GM23248 (cell line): ENCODE measurements around the gene WBP1. TPM values are rescaled to one million over a fixed set of nuclear protein-coding genes. Genes with fewer than 3 reads are reported as not detected.

Experiments used
- DNase-seq: peaks from one replicate; pipeline ENCODE4 v3.0.0-alpha.2; 2015
- H2AFZ ChIP-seq: fragments of 200-600 bp; sonication (generic); 2 replicates; pipeline ENCODE4 v1.6.1; 2016; ENCODE audit warnings: antibody characterized with exemption
- H3F3A ChIP-seq: fragments of 200-600 bp; sonication (generic); 2 replicates; pipeline ENCODE4 v1.6.1; 2016; ENCODE audit warnings: mild to moderate bottlenecking, antibody characterized with exemption, mixed run types; ENCODE audit not compliant: insufficient read depth
- H3K27ac ChIP-seq: fragments of 200-600 bp; sonication (generic); 2 replicates; pipeline ENCODE4 v1.5.1; 2016; ENCODE audit warnings: mild to moderate bottlenecking
- H3K27me3 ChIP-seq: fragments of 200-600 bp; sonication (generic); replicated peaks from 2 replicates; pipeline ENCODE4 v1.6.1; 2016; ENCODE audit warnings: mild to moderate bottlenecking; ENCODE audit not compliant: insufficient read depth
- H3K36me3 ChIP-seq: fragments of 200-600 bp; sonication (generic); 2 replicates; pipeline ENCODE4 v1.6.1; 2016; ENCODE audit warnings: low read depth, mild to moderate bottlenecking
- H3K4me1 ChIP-seq: fragments of 200-600 bp; sonication (generic); 2 replicates; pipeline ENCODE4 v1.6.1; 2016; ENCODE audit warnings: mild to moderate bottlenecking; ENCODE audit not compliant: insufficient read depth
- H3K4me2 ChIP-seq: fragments of 200-600 bp; sonication (generic); one replicate; pipeline ENCODE4 v1.6.1; 2016; ENCODE audit warnings: mild to moderate bottlenecking; ENCODE audit not compliant: unreplicated experiment
- H3K4me3 ChIP-seq: fragments of 200-600 bp; sonication (generic); 2 replicates; pipeline ENCODE4 v1.5.1; 2016; ENCODE audit warnings: mild to moderate bottlenecking
- H3K79me2 ChIP-seq: fragments of 200-600 bp; sonication (generic); 2 replicates; pipeline ENCODE4 v1.6.1; 2016; ENCODE audit warnings: mild to moderate bottlenecking; ENCODE audit not compliant: insufficient read depth
- H3K9ac ChIP-seq: fragments of 200-600 bp; sonication (generic); 2 replicates; pipeline ENCODE4 v1.6.1; 2016; ENCODE audit warnings: mild to moderate bottlenecking
- H3K9me2 ChIP-seq: fragments of 200-600 bp; sonication (generic); 2 replicates; pipeline ENCODE4 v1.6.1; 2016; ENCODE audit warnings: mixed run types, mild to moderate bottlenecking, moderate library complexity; ENCODE audit not compliant: insufficient read depth
- H3K9me3 ChIP-seq: fragments of 200-600 bp; sonication (generic); one replicate; pipeline ENCODE4 v1.6.1; 2017; ENCODE audit warnings: low read depth
- H4K20me1 ChIP-seq: fragments of 200-600 bp; sonication (generic); 2 replicates; pipeline ENCODE4 v1.6.0; 2016; ENCODE audit not compliant: insufficient read depth
- EZH2 ChIP-seq: fragments of 200-600 bp; sonication (generic); IDR thresholded peaks from 2 replicates; pipeline ENCODE4 v1.6.1; 2018; ENCODE audit warnings: antibody characterized with exemption, mild to moderate bottlenecking; ENCODE audit not compliant: insufficient read depth, poor library complexity, severe bottlenecking
- EZH2phosphoT487 ChIP-seq: fragments of 200-600 bp; sonication (generic); IDR thresholded peaks from 2 replicates; pipeline ENCODE4 v1.6.1; 2018; ENCODE audit warnings: antibody characterized with exemption, moderate library complexity, mild to moderate bottlenecking, low read depth; ENCODE audit not compliant: insufficient read depth
- WGBS, 2 experiments: methylation state at CpG; one replicate each; pipeline ENCODE4 v1.1.6; 2015 to 2017; ENCODE audit warnings: low lambda C conversion rate in 2 of 2, low coverage in 1 of 2; ENCODE audit errors: missing lambda C conversion rate in 2 of 2; 5-methylcytosine and 5-hydroxymethylcytosine counted together
- in situ Hi-C: fragments of 300-500 bp; cut with MboI; formaldehyde crosslinking; loops from 2 replicates; pipeline ENCODE4 v1.15.0; 2020
- polyA plus RNA-seq: library from polyadenylated mRNA; unstranded; fragments of >200 nt; fragmentation: Nextera tagmentation; extraction: Ambion mirVana; gene quantifications from 2 replicates; pipeline ENCODE4 v1.2.1, GENCODE V29; 2016
- total RNA-seq: library from RNA; depleted of rRNA; stranded (reverse); fragments of >200 nt; shearing (Covaris generic); gene quantifications from 2 replicates; pipeline ENCODE4 v1.2.3, GENCODE V29; 2014

WBP1 gene
- total and polyA plus RNA-seq, 2 experiments from 2014 or later, result 47.1 to 58.7 TPM

- Histone ChIP-seq H3K9me3 (no peaks in the 10 kb centered on the region), H3K79me2 (no peaks in the 10 kb centered on the region), H3F3A (peaks cover under 1% of the 10 kb centered on the region; the same call in 1 of the 2 replicates), H2AFZ (peak overlapping the region; percentile 96), H3K4me1 (peaks cover 7% of the 10 kb centered on the region; the same call in 1 of the 2 replicates), H4K20me1 (no peaks in the 10 kb centered on the region), H3K4me2 (peak overlapping the region; percentile 80), H3K27ac (peak overlapping the region; percentile 14; the same call in 1 of the 2 replicates), H3K27me3 (no peaks in the 10 kb centered on the region), H3K9me2 (no peaks in the 10 kb centered on the region), H3K36me3 (no peaks in the 10 kb centered on the region), H3K9ac (peak overlapping the region; percentile 82), H3K4me3 (peak overlapping the region; percentile 71)
- no peak for TF ChIP-seq EZH2
- TF ChIP-seq EZH2phosphoT487, result no peak
- in situ Hi-C loops, result no loop called here
- 5 to 6% methylated on average over 56 to 60 of the region's 66 CpGs for WGBS, 2 experiments
- peak; percentile 74 for DNase-seq
Measured at GRCh38 chr2:74414881-74415761, 43.1 kb upstream of the WBP1 start.

DNA sequence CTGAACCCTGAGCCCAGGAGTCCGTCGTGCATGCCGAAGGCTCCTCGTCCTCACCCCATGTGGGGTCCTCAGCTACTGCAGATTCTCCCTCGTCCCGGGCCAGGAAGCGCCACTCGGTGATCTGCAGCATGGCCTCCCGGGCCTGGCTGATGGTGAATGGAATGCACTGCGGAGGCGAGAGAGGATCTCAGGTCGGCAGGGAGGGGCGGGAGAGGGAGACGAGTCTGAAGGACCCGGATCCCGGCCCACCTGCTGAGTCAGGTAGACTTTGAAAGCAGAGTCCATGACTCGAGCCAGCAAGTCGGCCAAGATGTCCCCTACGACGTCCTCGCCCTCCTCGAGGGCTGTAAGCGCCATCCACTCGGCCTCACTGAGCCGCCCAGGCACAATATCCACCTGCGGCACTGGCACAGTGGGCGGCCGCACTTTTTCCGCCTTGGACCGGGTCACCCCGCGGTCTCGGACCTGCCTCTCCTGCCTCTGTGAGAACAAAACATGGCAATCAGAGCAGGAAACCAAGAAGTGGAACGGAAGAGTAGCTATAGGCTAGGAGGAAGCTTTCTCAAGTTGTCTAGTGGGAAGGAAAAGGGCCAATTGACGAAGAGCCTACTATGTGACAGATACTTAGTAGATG lies 42.4 kb upstream of the WBP1 start:
- no peaks in the 10 kb centered on the region for H4K20me1 ChIP-seq
- in situ Hi-C loops, result no loop called here
- peaks cover 9% of the 10 kb centered on the region; the same call in 1 of the 2 replicates for H3F3A ChIP-seq
- H3K4me1 ChIP-seq, result peaks cover 13% of the 10 kb centered on the region; the same call in 1 of the 2 replicates
- peak; percentile 37 for DNase-seq
- H3K79me2 ChIP-seq, result no peaks in the 10 kb centered on the region
- H3K27ac ChIP-seq, result no peak overlapping the region
- H3K27me3 ChIP-seq, result no peaks in the 10 kb centered on the region
- H3K4me3 ChIP-seq, result peak overlapping the region; percentile 71
- no peaks in the 10 kb centered on the region for H3K9me3 ChIP-seq
- H3K9ac ChIP-seq, result peak overlapping the region; percentile 82
- WGBS, 2 experiments, result 61 to 68% methylated on average over 30 to 35 of the region's 35 CpGs
- H3K9me2 ChIP-seq, result no peaks in the 10 kb centered on the region
- peak overlapping the region; percentile 96 for H2AFZ ChIP-seq
- H3K36me3 ChIP-seq, result no peaks in the 10 kb centered on the region
- H3K4me2 ChIP-seq, result peak overlapping the region; percentile 80
- no peak for TF ChIP-seq EZH2phosphoT487
- no peak for TF ChIP-seq EZH2

DNA sequence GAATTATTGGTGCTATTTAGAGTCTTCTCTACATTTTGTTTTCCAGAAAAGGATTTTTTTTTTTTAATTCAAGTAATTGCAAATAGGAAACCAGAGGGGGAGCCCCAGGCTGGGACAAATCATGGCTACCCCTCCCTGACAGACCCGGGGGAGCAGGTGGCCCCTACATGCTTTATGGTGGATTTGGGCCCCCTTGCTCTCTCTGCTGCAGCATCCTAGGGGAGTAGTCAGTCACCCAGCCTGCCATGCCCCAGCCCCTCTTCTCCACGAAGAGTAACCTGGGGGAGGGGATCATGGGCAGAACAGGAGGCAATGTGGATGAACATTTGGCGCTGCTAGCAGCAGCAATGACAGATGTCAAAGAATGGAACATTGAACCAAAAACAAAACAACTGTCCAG lies 41.5 kb upstream of the WBP1 start:
- TF ChIP-seq EZH2phosphoT487, result no peak
- TF ChIP-seq EZH2, result no peak
- WGBS, 2 experiments, result 41% methylated on average over 3 of the region's 3 CpGs
- no peak for DNase-seq
- H4K20me1 ChIP-seq, result no peaks in the 10 kb centered on the region
- no peak overlapping the region for H3K4me2 ChIP-seq
- H3K4me3 ChIP-seq, result no peak overlapping the region
- H3K79me2 ChIP-seq, result no peaks in the 10 kb centered on the region
- no peak overlapping the region for H3K9ac ChIP-seq
- in situ Hi-C loops, result no loop called here
- no peaks in the 10 kb centered on the region for H3K9me3 ChIP-seq
- H3K36me3 ChIP-seq, result no peaks in the 10 kb centered on the region
- no peak overlapping the region for H2AFZ ChIP-seq
- H3K9me2 ChIP-seq, result no peaks in the 10 kb centered on the region
- H3K4me1 ChIP-seq, result peaks cover 14% of the 10 kb centered on the region; the same call in 1 of the 2 replicates
- no peak overlapping the region for H3K27ac ChIP-seq
- H3F3A ChIP-seq, result peaks cover 10% of the 10 kb centered on the region; the same call in 1 of the 2 replicates
- no peaks in the 10 kb centered on the region for H3K27me3 ChIP-seq

GRCh38 chr2:74417197-74417596 lies 41.0 kb upstream of the WBP1 start:
- no peak overlapping the region for H3K9ac ChIP-seq
- H3K27ac ChIP-seq, result no peak overlapping the region
- H3K36me3 ChIP-seq, result no peaks in the 10 kb centered on the region
- H3F3A ChIP-seq, result peaks cover 10% of the 10 kb centered on the region; the same call in 1 of the 2 replicates
- H3K4me1 ChIP-seq, result peaks cover 14% of the 10 kb centered on the region; the same call in 1 of the 2 replicates
- in situ Hi-C loops, result no loop called here
- no peaks in the 10 kb centered on the region for H3K9me3 ChIP-seq
- no peaks in the 10 kb centered on the region for H3K79me2 ChIP-seq
- DNase-seq, result no peak
- no peak overlapping the region for H3K4me2 ChIP-seq
- no peak overlapping the region for H3K4me3 ChIP-seq
- no peak for TF ChIP-seq EZH2
- no peaks in the 10 kb centered on the region for H4K20me1 ChIP-seq
- H3K9me2 ChIP-seq, result no peaks in the 10 kb centered on the region
- H3K27me3 ChIP-seq, result no peaks in the 10 kb centered on the region
- 74 to 94% methylated on average over 3 of the region's 3 CpGs for WGBS, 2 experiments
- H2AFZ ChIP-seq, result no peak overlapping the region
